HG02763 (cell line): ENCODE measurements around the gene ARGLU1.
A peak's percentile ranks its signal among the peaks of the same experiment; 100 is the strongest.

Experiments
- ATAC-seq: cut with Tn5 transposase; IDR thresholded peaks from one replicate; pipeline ENCODE4 v1.9.1; 2021; ENCODE audit warnings: mild to moderate bottlenecking, moderate library complexity; ENCODE audit not compliant: unreplicated experiment

ARGLU1 gene

DNA sequence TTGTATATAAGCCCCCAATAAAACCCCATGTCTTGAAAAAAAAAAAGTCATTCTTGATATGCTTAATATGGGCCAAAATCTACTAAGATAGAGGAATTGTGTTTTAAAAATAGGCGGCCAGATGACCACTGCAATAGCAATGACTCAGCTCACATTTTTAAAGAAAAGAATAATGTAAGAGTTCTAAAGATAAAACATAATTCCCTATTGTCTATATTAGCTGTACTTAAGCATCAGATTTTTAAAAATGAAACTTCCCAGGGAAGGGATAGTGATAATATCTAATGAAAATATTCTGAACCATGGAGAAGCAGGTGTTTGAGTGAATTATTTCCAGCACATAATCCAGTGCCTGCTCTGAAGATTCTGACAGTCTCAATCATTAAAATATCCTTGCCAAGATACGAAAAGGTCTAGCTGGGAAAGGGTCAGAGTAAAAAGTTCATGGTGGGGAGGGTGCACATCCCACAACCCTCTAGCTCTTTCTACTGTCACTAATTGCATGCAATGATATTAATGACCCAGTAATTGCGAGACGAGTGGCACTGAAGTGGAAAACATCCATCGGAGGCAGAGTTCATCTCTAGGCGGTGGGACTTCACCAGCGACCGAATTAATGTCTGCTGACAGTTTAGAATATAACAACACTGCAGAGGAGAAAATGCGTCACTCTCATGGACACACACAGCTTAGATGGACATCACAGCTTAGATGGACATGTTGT lies 64.0 kb downstream of the ARGLU1 start:
- ATAC-seq = no peak

DNA sequence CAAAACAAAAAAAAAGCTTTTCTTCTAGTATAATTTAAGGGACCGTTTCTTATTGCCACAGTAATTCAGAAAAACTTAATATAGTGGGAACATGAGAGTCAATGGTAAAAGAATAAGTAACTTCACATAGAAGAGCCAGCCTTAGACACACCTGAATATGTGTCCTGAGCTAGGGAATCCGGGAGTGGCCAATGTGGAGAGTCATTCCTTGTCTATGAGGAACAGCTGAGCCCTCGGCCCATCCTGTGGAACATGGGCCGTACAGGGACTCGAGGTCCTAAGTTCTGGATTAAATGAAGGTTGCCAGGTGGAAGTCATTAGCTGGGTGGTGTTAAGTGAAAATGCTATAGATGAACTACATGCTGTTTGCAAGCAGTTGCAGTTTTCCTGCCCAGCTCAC lies 64.7 kb downstream of the ARGLU1 start:
- no peak for ATAC-seq

DNA sequence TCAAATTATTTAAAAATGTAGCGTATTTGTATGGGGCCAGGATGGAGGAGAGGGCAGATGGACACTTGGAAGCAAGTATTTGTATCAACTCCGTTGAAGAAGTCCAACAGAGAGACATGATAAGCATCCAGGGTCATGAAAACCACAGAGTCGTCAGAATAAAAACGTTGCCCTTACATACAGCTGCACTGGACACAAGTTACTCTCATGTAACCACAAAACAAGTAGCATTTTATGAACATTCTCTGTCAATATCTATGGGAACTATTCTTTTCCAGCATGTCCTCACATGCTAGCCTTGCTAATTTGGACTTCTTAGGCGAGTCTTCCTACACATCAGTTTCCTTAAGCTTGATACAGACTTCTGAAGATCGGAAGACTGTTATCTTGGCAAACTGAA lies 67.5 kb downstream of the ARGLU1 start:
- no peak for ATAC-seq

DNA sequence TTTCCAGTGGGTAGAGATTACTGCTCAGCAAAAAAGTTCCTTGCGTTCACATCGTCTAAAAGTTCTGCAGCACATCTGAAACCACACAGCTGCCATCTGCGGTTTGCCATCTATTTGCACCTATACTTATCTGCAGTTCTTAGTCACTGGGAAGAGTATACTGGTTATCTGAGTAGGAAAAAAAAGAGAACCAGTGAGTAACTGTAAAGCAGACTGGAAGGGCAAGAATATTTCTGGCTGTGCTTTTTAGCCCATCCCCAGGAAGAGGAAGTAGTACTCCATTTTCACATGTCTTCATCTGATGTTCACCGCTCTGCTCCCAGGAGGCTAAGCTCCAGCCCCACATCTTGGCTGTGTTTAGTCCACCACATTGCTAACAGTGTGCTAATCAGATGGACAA lies 68.0 kb downstream of the ARGLU1 start:
- peak; percentile 48 for ATAC-seq

DNA sequence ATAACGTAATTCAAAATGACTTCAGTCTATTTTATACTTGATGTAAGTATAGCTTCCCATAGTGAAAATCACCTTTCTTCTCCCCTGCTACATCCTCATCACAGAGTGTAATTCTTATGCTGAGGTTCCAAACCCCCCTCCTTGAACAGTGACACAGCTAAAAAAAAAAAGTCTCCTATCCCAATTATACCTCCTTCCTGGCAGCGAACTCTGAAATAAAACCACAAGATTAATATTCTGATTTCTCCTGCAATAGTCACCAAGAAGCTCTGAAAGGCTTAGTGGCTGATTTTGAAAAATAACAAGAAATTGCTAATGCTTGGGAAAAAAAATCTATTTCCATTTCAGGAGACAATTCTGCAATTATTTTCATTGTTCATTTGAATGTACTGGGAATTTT lies 68.8 kb downstream of the ARGLU1 start:
- no peak for ATAC-seq

DNA sequence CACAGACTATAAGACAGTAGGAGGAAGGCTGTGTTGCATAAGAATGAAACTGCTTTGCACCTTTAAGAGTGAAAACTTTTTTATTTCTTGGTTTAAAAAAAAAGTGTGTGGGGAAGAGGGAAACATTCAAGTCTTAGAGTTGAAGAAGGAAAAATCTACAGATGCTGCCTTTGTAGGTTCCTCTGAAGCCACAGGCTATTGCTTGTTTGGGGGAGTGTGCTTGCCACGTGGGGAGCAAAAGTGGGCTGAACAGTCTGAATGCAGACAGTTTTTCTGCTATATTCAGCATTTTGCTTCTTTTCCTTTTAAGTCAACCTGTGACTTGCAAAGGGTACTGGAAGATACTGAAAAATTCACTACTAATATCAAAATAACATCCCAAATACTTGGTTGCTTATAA lies 69.4 kb downstream of the ARGLU1 start:
- ATAC-seq = no peak

DNA sequence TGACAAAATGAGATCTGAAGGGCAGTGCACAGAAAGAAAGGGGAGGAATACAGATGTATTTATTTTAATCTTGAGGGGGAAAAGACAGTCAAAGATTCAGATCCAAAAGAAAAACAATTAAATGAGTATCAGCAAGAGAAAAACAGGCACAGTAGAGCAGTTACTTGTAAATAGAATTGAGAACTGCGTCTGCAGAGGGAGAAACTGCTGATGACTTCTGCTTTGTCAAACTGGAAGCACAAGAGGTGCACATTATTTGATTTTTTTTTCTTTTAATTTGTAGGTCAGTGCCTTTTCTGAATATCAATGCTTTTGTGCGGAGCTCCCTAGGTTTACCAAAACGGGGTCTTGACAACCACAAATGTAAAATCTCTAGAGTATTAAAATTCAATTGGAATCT lies 69.8 kb downstream of the ARGLU1 start:
- ATAC-seq = no peak

DNA sequence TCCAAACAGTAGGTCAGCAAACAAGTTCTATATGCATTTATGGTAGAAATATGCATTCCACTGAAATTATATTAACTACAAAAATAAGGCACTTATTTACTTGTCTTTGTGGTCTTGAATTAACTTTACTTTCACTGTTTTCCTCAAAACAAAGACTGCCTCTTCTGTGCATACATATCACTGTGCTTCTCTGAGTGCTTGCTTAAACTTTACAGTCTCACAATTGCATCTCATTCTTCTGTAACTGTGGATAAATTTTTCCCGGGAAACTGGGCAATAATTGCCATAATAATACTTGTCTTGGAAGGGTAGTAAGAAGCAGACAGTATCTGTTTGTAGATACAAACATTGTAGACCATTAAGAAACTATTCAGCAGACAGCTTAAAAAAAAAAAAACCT lies 70.9 kb downstream of the ARGLU1 start:
- no peak for ATAC-seq

DNA sequence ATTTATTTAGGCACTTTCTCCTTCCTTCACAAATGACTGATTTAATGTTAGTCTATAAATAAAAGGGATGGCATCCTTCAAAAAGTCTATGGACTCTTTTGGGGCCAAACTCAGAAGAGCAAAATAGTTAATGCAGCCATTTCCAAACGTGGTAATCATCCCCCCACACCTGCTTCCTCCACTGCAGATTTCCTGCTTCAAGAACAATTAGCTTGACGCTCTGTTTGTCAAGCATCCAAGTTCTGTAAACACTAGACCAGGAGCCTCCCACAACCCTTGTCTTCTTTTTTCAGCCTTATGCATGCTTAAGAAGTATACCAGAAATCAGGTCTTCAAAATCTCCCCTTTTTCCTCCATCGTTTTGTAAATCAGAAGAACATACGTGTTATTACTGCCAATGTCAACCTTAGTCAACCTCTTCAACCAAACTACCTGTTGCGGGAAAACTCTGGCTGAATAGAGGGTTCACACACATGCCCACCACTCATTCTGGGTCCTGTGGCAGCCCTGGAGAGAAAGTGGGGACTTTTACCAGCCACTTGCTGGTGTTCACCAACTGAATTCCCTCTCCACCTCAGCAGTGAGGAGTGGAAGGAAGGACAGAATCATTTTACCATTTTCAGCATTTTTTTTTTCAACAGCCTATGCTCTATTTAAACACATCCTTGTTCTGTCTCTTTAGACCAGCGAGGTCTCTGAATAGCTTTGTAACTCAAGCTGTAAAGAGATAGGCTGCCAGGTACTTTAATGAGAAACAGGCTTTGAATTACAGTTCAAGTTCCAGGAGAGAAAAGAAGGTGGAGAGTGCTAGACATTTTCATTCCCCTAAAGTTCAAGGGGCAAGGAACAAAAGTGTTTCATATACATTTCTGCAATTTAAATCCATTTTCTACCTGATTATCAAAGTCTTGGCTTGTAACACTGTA lies 71.6 kb downstream of the ARGLU1 start:
- no peak for ATAC-seq

DNA sequence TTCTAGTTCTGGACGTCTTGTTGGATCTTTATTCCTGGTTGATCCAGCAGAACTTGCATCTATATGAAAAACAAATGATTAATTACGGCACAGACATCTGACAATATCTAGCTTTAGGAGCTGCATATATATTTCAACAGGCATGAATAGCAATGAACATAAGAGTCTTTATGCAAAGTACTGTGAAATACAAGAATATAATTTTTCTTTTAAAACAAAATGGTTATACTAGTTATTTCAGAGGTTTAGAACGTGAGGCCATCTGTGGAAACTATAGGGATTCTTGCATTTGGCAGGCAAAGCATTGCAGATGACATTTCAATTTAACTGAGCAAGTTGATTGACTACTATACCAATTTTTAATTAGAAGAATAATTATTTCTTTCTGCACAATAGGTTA lies 73.0 kb downstream of the ARGLU1 start:
- ATAC-seq = no peak

DNA sequence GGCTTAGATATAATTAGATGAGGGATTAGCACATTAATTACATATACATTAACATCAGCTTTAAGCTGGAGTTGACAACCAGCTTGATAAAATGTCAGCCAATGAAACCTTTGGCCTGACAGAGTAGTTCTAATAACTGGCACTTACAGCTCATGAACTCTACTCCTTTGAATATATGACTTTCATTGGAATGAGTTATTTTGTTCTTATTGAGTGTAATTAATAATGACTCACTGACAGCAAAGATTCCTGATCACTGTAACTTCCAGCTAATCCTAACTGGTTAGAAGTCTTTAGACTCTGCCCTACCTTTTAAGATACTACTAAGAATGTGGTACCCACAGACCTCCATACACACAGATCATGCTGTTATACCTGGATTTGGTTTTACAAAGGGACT lies 73.4 kb downstream of the ARGLU1 start:
- no peak for ATAC-seq

DNA sequence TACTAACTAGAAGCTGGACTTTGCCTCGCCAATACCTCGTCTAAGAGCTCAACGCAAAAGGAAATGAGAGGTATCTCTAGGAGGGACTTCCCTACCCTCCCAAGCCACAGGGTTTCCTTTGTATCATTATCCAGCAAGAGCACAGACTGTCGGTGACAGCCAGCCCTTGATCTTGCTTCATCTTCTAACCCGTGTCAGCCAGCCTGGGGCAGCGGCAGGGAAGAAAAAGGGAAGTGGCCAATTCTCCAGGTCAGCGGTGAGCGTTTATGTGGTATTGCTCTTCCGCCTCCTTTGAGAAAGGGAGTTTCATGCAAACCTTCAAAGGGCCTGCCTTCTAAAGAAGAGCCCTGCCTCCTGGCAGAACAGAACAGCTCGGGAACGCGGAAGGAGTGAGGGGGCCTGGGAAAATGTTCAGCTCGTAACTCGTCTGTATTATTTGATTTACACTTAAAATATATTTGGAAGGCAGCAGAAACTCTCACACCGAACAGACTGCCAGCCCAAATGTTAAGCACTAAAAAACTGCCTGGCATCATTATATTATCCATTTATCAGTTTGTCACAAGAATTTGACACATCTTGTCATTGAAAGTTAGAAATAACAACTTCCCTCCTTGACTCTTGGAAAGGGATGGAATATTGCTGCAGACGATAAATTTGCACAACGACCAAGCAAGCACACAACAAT lies 74.3 kb downstream of the ARGLU1 start:
- ATAC-seq = peak; percentile 75

DNA sequence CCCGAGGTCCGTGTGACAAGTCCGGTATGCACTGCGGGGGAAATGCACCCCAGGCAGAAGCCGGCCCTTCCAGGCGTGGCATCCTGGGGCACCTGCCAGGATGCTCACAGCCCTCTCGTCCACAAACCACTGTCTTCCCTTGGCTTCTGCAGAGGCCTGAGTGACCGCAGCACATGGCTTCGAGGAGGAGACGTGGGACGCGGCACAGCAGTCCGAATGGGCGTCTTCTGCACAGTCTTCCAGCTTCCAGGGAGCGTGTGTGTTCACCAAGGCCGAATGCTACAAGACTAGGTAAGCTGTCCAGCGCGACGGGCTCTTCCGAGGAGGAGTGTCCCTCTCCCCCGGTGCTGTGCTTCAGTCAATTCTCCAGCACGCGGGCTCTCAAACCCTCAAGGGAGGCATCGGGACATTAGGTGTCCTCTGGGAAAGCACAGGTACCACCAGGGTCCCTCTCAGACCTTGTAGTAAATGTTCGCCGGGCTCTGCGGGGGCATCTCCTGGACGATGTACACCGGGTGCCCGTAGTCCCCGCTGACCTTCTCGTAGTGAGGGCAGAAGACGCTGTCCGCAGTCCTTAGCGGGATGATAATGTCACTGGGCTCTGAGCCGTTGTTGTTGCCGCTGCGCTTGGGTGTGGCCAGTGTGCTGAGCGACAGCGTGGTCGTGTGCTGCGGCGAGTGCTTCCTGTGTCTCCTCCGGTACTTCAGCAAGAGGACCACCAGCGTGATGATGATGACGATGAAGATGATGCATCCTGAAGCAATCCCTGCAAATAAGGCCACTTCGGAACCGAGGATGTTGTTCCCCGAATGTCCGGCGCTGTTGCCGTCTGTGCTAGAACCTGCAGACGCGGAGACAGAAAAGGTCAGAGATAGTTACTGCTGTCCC lies 75.1 kb downstream of the ARGLU1 start:
- ATAC-seq = no peak

DNA sequence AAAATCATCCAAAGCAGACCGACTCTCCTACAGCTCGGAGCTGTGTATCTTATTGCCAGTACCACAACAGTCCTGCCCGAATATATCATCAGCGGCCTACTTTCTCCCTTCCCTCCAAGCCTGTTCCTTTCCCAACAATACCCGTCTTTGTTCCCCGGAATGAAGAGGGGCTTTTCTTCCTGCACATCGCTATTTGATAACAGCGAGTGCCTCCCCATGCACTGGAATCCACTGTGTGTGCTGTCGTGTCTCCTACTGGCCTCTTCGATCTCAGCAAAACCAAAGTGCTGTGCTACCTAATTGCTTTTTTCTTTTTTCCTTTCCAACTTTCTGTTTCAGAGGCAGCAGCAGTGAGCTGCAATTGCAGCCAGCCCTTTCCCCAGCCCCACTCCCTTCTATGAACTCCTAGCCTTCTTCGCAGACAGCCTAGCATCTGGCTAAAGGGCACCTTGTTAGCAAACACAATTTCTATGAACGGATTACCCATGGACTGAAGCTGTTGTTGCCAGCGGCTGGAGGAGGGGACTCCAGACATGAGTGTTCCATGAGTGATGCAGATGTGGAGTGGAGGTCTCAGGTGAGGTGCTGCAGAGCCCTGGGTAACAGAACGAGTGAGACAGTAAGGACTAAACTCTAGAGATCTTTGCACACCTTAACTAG lies 75.9 kb downstream of the ARGLU1 start:
- no peak for ATAC-seq
